Mucosa of descending colon (tissue), 3 donors: ENCODE data around the gene KRT37. TPM values are rescaled to one million over a fixed set of nuclear protein-coding genes. Genes with fewer than 3 reads are reported as not detected.
A peak's percentile ranks its signal among the peaks of the same experiment; 100 is the strongest.

Experiments
- ATAC-seq: fragments of 200-7000 bp; cut with Tn5 transposase; one replicate; pipeline ENCODE4 v1.9.1; 2020; ENCODE audit warnings: mild to moderate bottlenecking, moderate library complexity
- DNase-seq, 3 donors: peaks; one replicate each; pipeline ENCODE4 v3.0.0-alpha.2; 2020
- H3K36me3 ChIP-seq: fragments of 200-600 bp; one replicate; pipeline ENCODE4 v1.8.0; 2021; ENCODE audit warnings: low read depth, mild to moderate bottlenecking
- H3K4me1 ChIP-seq: fragments of 200-600 bp; one replicate; pipeline ENCODE4 v1.8.0; 2021; ENCODE audit warnings: low read depth, mild to moderate bottlenecking
- H3K4me3 ChIP-seq: fragments of 200-600 bp; one replicate; pipeline ENCODE4 v1.8.0; 2021; ENCODE audit warnings: mild to moderate bottlenecking
- H3K9me3 ChIP-seq: fragments of 200-600 bp; one replicate; pipeline ENCODE4 v1.8.0; 2021; ENCODE audit warnings: mild to moderate bottlenecking
- CTCF ChIP-seq: fragments of 200-600 bp; IDR thresholded peaks from one replicate; pipeline ENCODE4 v1.8.0; 2022; ENCODE audit warnings: antibody characterized with exemption, mild to moderate bottlenecking
- intact Hi-C, 2 donors: fragments of 100-400 bp; cut with DNase I in 1 of 2; cut with micrococcal nuclease in 1 of 2; formaldehyde crosslinking; loops; one replicate each; pipeline versions ENCODE4 v1.11.0 to v1.11.1; 2022; cut with DNase I, micrococcal nuclease
- total RNA-seq, 3 donors: library from RNA; stranded (reverse); fragmentation: NEBNext Ultra II Directional in 2 of 3; extraction: Animal tissue kit (Norgen Biotek cat#: 25700) in 2 of 3; gene quantifications; one replicate each; pipeline versions ENCODE4 v1.2.1 to v1.2.4, GENCODE V29; 2021 to 2023
- donor health status: DM: no; HTN: no; CAD: no; lungs with moderate emphysema.
- donor health status: DM: no; HTN: no; CAD: no.
- donor health status: DM: no; HTN: yes; CAD: no.

The KRT37 gene
- total RNA-seq, 3 donors from 2014 or later: not detected

GRCh38 chr17:41418116-41418860 is 6.1 kb downstream of the KRT37 start:
- Histone ChIP-seq H3K36me3 (no peaks in the 10 kb centered on the region), H3K4me1 (no peaks in the 10 kb centered on the region), H3K9me3 (no peaks in the 10 kb centered on the region), H3K4me3 (no peak overlapping the region)
- no peak for DNase-seq
- no peak for ATAC-seq
- intact Hi-C loops: no loop called here
- TF ChIP-seq CTCF: no peak

DNA sequence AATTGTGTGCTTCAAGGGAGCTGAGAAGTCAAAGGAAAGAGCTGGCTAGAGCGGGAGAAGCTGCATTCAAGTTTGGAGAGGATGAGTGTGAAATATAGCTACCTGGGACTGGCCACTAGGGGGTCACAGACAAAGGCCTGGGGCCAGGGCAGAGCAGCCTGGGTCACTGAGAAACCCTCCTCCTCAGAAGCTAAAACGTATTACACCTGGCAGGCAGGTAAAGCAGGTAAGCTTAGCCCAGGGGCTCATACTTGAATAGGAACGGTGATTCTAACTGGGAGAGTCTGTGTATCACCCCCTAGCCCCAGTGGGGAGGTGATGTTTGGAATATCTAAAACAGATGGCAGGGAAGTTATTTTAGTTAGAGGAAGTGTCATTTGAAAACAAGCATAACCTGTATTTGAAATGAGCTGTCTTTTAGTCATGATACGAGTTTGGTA is 6.8 kb downstream of the KRT37 start:
- intact Hi-C loops: no loop called here
- no peaks in the 10 kb centered on the region for H3K36me3 ChIP-seq
- DNase-seq (peak in 1 of 3 donors; percentile 14), ATAC-seq (peak; percentile 46)
- H3K4me3 ChIP-seq: no peak overlapping the region
- no peaks in the 10 kb centered on the region for H3K9me3 ChIP-seq
- no peaks in the 10 kb centered on the region for H3K4me1 ChIP-seq
- TF ChIP-seq CTCF: no peak

GRCh38 chr17:41417127-41417526 is 7.3 kb downstream of the KRT37 start:
- intact Hi-C loops: no loop called here
- no peaks in the 10 kb centered on the region for H3K9me3 ChIP-seq
- no peak for TF ChIP-seq CTCF
- DNase-seq: no peak
- ATAC-seq: no peak
- H3K36me3 ChIP-seq: no peaks in the 10 kb centered on the region
- no peaks in the 10 kb centered on the region for H3K4me1 ChIP-seq
- no peak overlapping the region for H3K4me3 ChIP-seq

GRCh38 chr17:41416479-41416878 is 7.9 kb downstream of the KRT37 start:
- no peak for DNase-seq
- no peak for ATAC-seq
- no peak for TF ChIP-seq CTCF

GRCh38 chr17:41415833-41416335 is 8.5 kb downstream of the KRT37 start:
- Histone ChIP-seq H3K4me1 (no peaks in the 10 kb centered on the region), H3K36me3 (no peaks in the 10 kb centered on the region), H3K4me3 (no peak overlapping the region), H3K9me3 (no peaks in the 10 kb centered on the region)
- DNase-seq: no peak
- TF ChIP-seq CTCF: no peak
- ATAC-seq: no peak
- intact Hi-C loops: no loop called here

More at GRCh38 chr17:41416479-41416878, 7.9 kb downstream of the KRT37 start:
- H3K4me1 ChIP-seq: no peaks in the 10 kb centered on the region
- no peak overlapping the region for H3K4me3 ChIP-seq
- no peaks in the 10 kb centered on the region for H3K9me3 ChIP-seq
- no peaks in the 10 kb centered on the region for H3K36me3 ChIP-seq
- intact Hi-C loops: no loop called here
